G401.6 (cell line): ENCODE data around the gene ZFYVE26.

ENCODE experiments used
- FAIRE-seq: peaks from 2 replicates; lab custom pipeline; 2012; peaks lifted over from hg19 to GRCh38; lab: Jason Lieb, UNC

Gene ZFYVE26

GRCh38 chr14:67815573-67816225 is 691 bp downstream of the ZFYVE26 start:
- peak; percentile 91 for FAIRE-seq

GRCh38 chr14:67814821-67815220 is 1.6 kb downstream of the ZFYVE26 start:
- peak; percentile 60 for FAIRE-seq

GRCh38 chr14:67806246-67806645 is 10.1 kb downstream of the ZFYVE26 start:
- no peak for FAIRE-seq

- FAIRE-seq, result no peak
Observed at GRCh38 chr14:67800743-67801142, 15.6 kb downstream of the ZFYVE26 start.

- no peak for FAIRE-seq
Observed at GRCh38 chr14:67798731-67799130, 17.7 kb downstream of the ZFYVE26 start.

GRCh38 chr14:67787673-67788072 is 28.7 kb downstream of the ZFYVE26 start:
- FAIRE-seq, result no peak

GRCh38 chr14:67785270-67786109 is 30.9 kb downstream of the ZFYVE26 start:
- FAIRE-seq, result no peak

- FAIRE-seq, result no peak
Observed at GRCh38 chr14:67784244-67784823, 32.1 kb downstream of the ZFYVE26 start.

GRCh38 chr14:67782090-67782489 is 34.3 kb downstream of the ZFYVE26 start:
- no peak for FAIRE-seq

GRCh38 chr14:67778792-67779191 is 37.6 kb downstream of the ZFYVE26 start:
- FAIRE-seq, result no peak

GRCh38 chr14:67776653-67777322 is 39.6 kb downstream of the ZFYVE26 start:
- FAIRE-seq, result no peak

- no peak for FAIRE-seq
Observed at GRCh38 chr14:67773844-67774377, 42.5 kb downstream of the ZFYVE26 start.

GRCh38 chr14:67768219-67768618 is 48.2 kb downstream of the ZFYVE26 start:
- FAIRE-seq, result no peak

GRCh38 chr14:67766035-67766680 is 50.2 kb downstream of the ZFYVE26 start:
- no peak for FAIRE-seq

GRCh38 chr14:67765192-67765834 is 51.1 kb downstream of the ZFYVE26 start:
- FAIRE-seq, result no peak

- no peak for FAIRE-seq
Observed at GRCh38 chr14:67764496-67764895, 51.9 kb downstream of the ZFYVE26 start.

- no peak for FAIRE-seq
Observed at GRCh38 chr14:67763158-67763822, 53.1 kb downstream of the ZFYVE26 start.

GRCh38 chr14:67762051-67762450 is 54.3 kb downstream of the ZFYVE26 start:
- FAIRE-seq, result no peak

GRCh38 chr14:67759916-67760315 is 56.5 kb downstream of the ZFYVE26 start:
- no peak for FAIRE-seq

GRCh38 chr14:67757175-67757574 is 59.2 kb downstream of the ZFYVE26 start:
- no peak for FAIRE-seq

GRCh38 chr14:67756496-67756895 is 59.9 kb downstream of the ZFYVE26 start:
- FAIRE-seq, result no peak
